ENCODE measurements around the gene SUMO2.

- TF ChIP-seq EZH2 (IDR thresholded peaks at IDR 0.05; ENCODE audit: low read length) (no peak), CTCF (optimal IDR thresholded peaks at IDR 0.05 in 1 of 3, IDR thresholded peaks at IDR 0.05 in 1 of 3, conservative IDR thresholded peaks at IDR 0.05 in 1 of 3; ENCODE audit: extremely low read depth in 1 of 3, insufficient read depth in 2 of 3, low read length in 3 of 3) (no peak)
Measured at GRCh38 chr17:75178453-75178852, 4.3 kb downstream of the SUMO2 start.
